Common myeloid progenitor, CD34-positive (primary cell): ENCODE data around the gene HHAT.

Source experiments
- CTCF ChIA-PET: fragments of 350-600 bp; sonication (Branson Sonifier 250); formaldehyde crosslinking; loops from one replicate; lab custom pipeline; 2021; ENCODE audit warnings: antibody characterized with exemption; lab: Charles Lee
- POLR2A ChIA-PET: fragments of 350-600 bp; sonication (Branson Sonifier 250); formaldehyde crosslinking; loops from one replicate; lab custom pipeline; 2021; ENCODE audit warnings: antibody characterized with exemption; lab: Charles Lee
- DNase-seq, 3 donors: peaks; one replicate each; pipeline versions ENCODE4 v3.0.0 to v3.0.0-alpha.2; 2013
- H3K27ac ChIP-seq, 2 experiments: 1 replicate in 1 of 2; 2 replicates in 1 of 2; pipeline ENCODE4 v1.7.0; 2013; ENCODE audit warnings: inconsistent platforms in 2 of 2, low read length in 2 of 2, mild to moderate bottlenecking in 2 of 2, low read depth in 1 of 2, moderate library complexity in 1 of 2; ENCODE audit not compliant: severe bottlenecking in 2 of 2, insufficient read depth in 1 of 2, poor library complexity in 1 of 2
- H3K27me3 ChIP-seq, 5 experiments: replicated peaks in 2 of 5; 1 replicate in 3 of 5; 2 replicates in 2 of 5; pipeline versions ENCODE4 v1.6.1 to v1.7.0; 2013; ENCODE audit warnings: low read length in 4 of 5, mild to moderate bottlenecking in 2 of 5, moderate library complexity in 2 of 5, inconsistent platforms in 1 of 5; ENCODE audit not compliant: insufficient read depth in 5 of 5, control insufficient read depth in 4 of 5
- H3K36me3 ChIP-seq, 4 experiments: 1 replicate in 2 of 4; 2 replicates in 2 of 4; pipeline versions ENCODE4 v1.6.1 to v1.7.0; 2013; ENCODE audit warnings: low read length in 3 of 4, control low read depth in 1 of 4, mild to moderate bottlenecking in 1 of 4; ENCODE audit not compliant: control insufficient read depth in 4 of 4, insufficient read depth in 4 of 4
- H3K4me1 ChIP-seq, 4 experiments: 1 replicate in 3 of 4; 2 replicates in 1 of 4; pipeline versions ENCODE4 v1.6.1 to v1.7.1; 2013; ENCODE audit warnings: low read length in 3 of 4, mild to moderate bottlenecking in 3 of 4, control low read depth in 1 of 4, inconsistent platforms in 1 of 4, moderate library complexity in 1 of 4; ENCODE audit not compliant: control insufficient read depth in 4 of 4, insufficient read depth in 4 of 4; ENCODE audit errors: control extremely low read depth in 1 of 4
- H3K4me3 ChIP-seq, 7 experiments: 1 replicate in 4 of 7; 2 replicates in 3 of 7; pipeline versions ENCODE4 v1.5.1 to v1.7.0; 2013; ENCODE audit warnings: mild to moderate bottlenecking in 7 of 7, low read length in 6 of 7, moderate library complexity in 6 of 7, inconsistent platforms in 2 of 7, low read depth in 2 of 7, control low read depth in 1 of 7; ENCODE audit not compliant: insufficient read depth in 4 of 7, control insufficient read depth in 1 of 7; ENCODE audit errors: extremely low read depth in 1 of 7
- H3K9me3 ChIP-seq, 5 experiments: 1 replicate in 4 of 5; 2 replicates in 1 of 5; pipeline versions ENCODE4 v1.6.1 to v1.7.1; 2013; ENCODE audit warnings: low read length in 4 of 5, mild to moderate bottlenecking in 2 of 5, inconsistent platforms in 1 of 5, low read depth in 1 of 5, moderate library complexity in 1 of 5; ENCODE audit not compliant: control insufficient read depth in 4 of 5, insufficient read depth in 2 of 5; ENCODE audit errors: control extremely low read depth in 1 of 5
- WGBS: methylation state at CpG from one replicate; pipeline ENCODE4 v1.1.5; 2013; ENCODE audit not compliant: insufficient coverage; 5-methylcytosine and 5-hydroxymethylcytosine counted together

The HHAT gene

GRCh38 chr1:210629276-210629675 is 300.6 kb downstream of the HHAT start:
- Histone ChIP-seq H3K4me1 (no peaks in the 10 kb centered on the region), H3K9me3 (no peaks in the 10 kb centered on the region), H3K4me3 (no peak overlapping the region), H3K27me3 (no peaks in the 10 kb centered on the region), H3K36me3 (peaks cover 0 to 2% (median 0%) of the 10 kb centered on the region in 4 experiments), H3K27ac (no peak overlapping the region)
- CTCF ChIA-PET: interaction anchor here (0.6 kb wide), 1 partner anchor 382 kb away, joined by 3 read pairs; no protein-coding TSS in a partner anchor
- 93% methylated on average over 2 of the region's 2 CpGs for WGBS
- POLR2A ChIA-PET: no interaction called here
- no peak for DNase-seq

GRCh38 chr1:210631399-210631798 is 302.7 kb downstream of the HHAT start:
- ChIA-PET POLR2A (no interaction called here), CTCF (no interaction called here)
- Histone ChIP-seq H3K4me3 (no peak overlapping the region), H3K27ac (no peak overlapping the region), H3K9me3 (no peaks in the 10 kb centered on the region), H3K4me1 (no peaks in the 10 kb centered on the region), H3K27me3 (no peaks in the 10 kb centered on the region), H3K36me3 (peaks cover 0 to 2% (median 0%) of the 10 kb centered on the region in 4 experiments)
- no peak for DNase-seq
- 100% methylated on average over 1 of the region's 3 CpGs for WGBS

- no peak overlapping the region for H3K27ac ChIP-seq
- H3K36me3 ChIP-seq: peaks cover 0 to 2% (median 0%) of the 10 kb centered on the region in 4 experiments
- H3K4me1 ChIP-seq: no peaks in the 10 kb centered on the region
- H3K27me3 ChIP-seq: no peaks in the 10 kb centered on the region
- DNase-seq: no peak
- POLR2A ChIA-PET: no interaction called here
- WGBS: 100% methylated on average over 2 of the region's 3 CpGs
- CTCF ChIA-PET: no interaction called here
- no peak overlapping the region for H3K4me3 ChIP-seq
- no peaks in the 10 kb centered on the region for H3K9me3 ChIP-seq
These were observed 304.4 kb downstream of the HHAT start for GRCh38 chr1:210633140-210633539.

GRCh38 chr1:210633636-210634035 is 304.9 kb downstream of the HHAT start:
- POLR2A ChIA-PET: no interaction called here
- CTCF ChIA-PET: no interaction called here
- WGBS: 96% methylated on average over 6 of the region's 6 CpGs

GRCh38 chr1:210635108-210635507 is 306.4 kb downstream of the HHAT start:
- Histone ChIP-seq H3K4me3 (no peak overlapping the region), H3K9me3 (no peaks in the 10 kb centered on the region), H3K36me3 (peaks cover 0 to 2% (median 0%) of the 10 kb centered on the region in 4 experiments), H3K4me1 (no peaks in the 10 kb centered on the region), H3K27me3 (no peaks in the 10 kb centered on the region), H3K27ac (no peak overlapping the region)
- ChIA-PET CTCF (no interaction called here), POLR2A (no interaction called here)
- WGBS: 100% methylated on average over 2 of the region's 2 CpGs
- DNase-seq: no peak

More at GRCh38 chr1:210633636-210634035, 304.9 kb downstream of the HHAT start:
- no peaks in the 10 kb centered on the region for H3K27me3 ChIP-seq
- no peak overlapping the region for H3K27ac ChIP-seq
- no peaks in the 10 kb centered on the region for H3K4me1 ChIP-seq
- peaks cover 0 to 2% (median 0%) of the 10 kb centered on the region in 4 experiments for H3K36me3 ChIP-seq
- DNase-seq: no peak
- no peak overlapping the region for H3K4me3 ChIP-seq
- no peaks in the 10 kb centered on the region for H3K9me3 ChIP-seq

- H3K27me3 ChIP-seq: no peaks in the 10 kb centered on the region
- H3K9me3 ChIP-seq: no peaks in the 10 kb centered on the region
- H3K36me3 ChIP-seq: no peaks in the 10 kb centered on the region
- no peak overlapping the region for H3K27ac ChIP-seq
- ChIA-PET POLR2A (no interaction called here), CTCF (no interaction called here)
- no peaks in the 10 kb centered on the region for H3K4me1 ChIP-seq
- 100% methylated on average over 4 of the region's 5 CpGs for WGBS
- DNase-seq: no peak
- H3K4me3 ChIP-seq: no peak overlapping the region
These were observed 312.9 kb downstream of the HHAT start for GRCh38 chr1:210641582-210641981.

GRCh38 chr1:210645582-210646257 is 317.0 kb downstream of the HHAT start:
- no peak overlapping the region for H3K4me3 ChIP-seq
- H3K27me3 ChIP-seq: no peaks in the 10 kb centered on the region
- CTCF ChIA-PET: no interaction called here
- POLR2A ChIA-PET: interaction anchor here (1.2 kb wide), 1 partner anchor 17 kb away, joined by 3 read pairs; no protein-coding TSS in a partner anchor
- H3K4me1 ChIP-seq: peaks cover 0 to 2% (median 0%) of the 10 kb centered on the region in 4 experiments
- H3K27ac ChIP-seq: no peak overlapping the region
- H3K36me3 ChIP-seq: no peaks in the 10 kb centered on the region
- 98% methylated on average over 7 of the region's 7 CpGs for WGBS
- no peak for DNase-seq
- no peaks in the 10 kb centered on the region for H3K9me3 ChIP-seq
